Endometrial microvascular endothelial cells (primary cell): ENCODE results near the gene OGDH. TPM values are rescaled to one million over a fixed set of nuclear protein-coding genes. Genes with fewer than 3 reads are reported as not detected.

Experiments used
- in situ Hi-C: cut with HindIII; loops from 2 replicates; pipeline ENCODE4 v1.10.0; 2017; ENCODE audit warnings: low sequenced_read_pairs, low pct_unique_long_range_greater_than_20kb; ENCODE audit errors: inconsistent ontology term
- total RNA-seq: library from RNA; depleted of rRNA; stranded (reverse); fragments of >200 nt; gene quantifications from one replicate; pipeline ENCODE4 v1.2.3, GENCODE V29; 2015; ENCODE audit errors: inconsistent ontology term

OGDH gene
- total RNA-seq, 1 donor from 2014 or later: 116 TPM

GRCh38 chr7:44748045-44748947 is 141.9 kb downstream of the OGDH start, which contains the start of gene ZMIZ2:
TSS of gene ZMIZ2 (plus strand) at chr7:44748847. CDS start at chr7:44756250, 7,403 bp downstream.
- in situ Hi-C loops: no loop called here

- in situ Hi-C loops: no loop called here
These were observed 142.7 kb downstream of the OGDH start for GRCh38 chr7:44748948-44749731.

DNA sequence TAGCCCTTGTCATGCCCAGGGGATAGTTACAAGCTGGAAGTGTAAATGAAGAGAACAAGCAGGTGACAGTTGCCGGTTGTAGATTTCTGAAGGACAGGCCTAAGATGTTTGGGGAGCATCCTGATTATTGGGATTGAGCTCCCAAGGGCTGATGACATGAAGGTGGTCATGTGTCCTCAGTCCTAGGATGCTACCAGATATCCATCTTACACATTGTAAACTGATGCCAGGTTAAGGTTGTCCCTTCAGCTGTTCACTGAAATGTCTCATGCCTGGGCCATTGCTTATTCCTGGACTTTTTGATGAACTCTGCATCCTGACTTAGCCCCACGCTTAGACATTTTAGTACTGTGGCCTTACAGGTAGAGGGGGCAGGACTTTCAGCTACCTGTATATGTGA is 143.6 kb downstream of the OGDH start:
- in situ Hi-C loops: no loop called here

DNA sequence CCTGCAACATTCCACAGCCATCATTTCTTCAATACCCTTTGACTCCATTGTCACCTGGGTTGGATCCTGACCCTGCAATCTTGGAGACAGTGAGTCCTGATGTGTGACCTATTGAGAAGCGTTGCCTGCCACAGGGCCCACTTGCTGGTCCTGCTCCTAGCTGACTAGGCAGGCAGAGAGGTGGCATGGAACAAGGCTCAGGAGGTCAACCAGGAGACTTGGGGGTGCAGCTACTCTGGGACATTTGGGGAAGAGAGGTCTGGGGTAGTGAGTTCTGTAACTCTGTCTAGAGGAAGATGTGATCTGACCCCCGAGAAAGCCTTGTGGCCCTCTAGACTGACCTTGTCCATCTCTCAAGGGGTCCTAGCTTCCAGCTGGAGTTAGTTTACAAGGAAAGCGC is 144.0 kb downstream of the OGDH start:
- in situ Hi-C loops: no loop called here

- in situ Hi-C loops: no loop called here
These were observed 144.6 kb downstream of the OGDH start for GRCh38 chr7:44750921-44751571.

GRCh38 chr7:44752822-44753221 is 146.4 kb downstream of the OGDH start:
- in situ Hi-C loops: no loop called here

DNA sequence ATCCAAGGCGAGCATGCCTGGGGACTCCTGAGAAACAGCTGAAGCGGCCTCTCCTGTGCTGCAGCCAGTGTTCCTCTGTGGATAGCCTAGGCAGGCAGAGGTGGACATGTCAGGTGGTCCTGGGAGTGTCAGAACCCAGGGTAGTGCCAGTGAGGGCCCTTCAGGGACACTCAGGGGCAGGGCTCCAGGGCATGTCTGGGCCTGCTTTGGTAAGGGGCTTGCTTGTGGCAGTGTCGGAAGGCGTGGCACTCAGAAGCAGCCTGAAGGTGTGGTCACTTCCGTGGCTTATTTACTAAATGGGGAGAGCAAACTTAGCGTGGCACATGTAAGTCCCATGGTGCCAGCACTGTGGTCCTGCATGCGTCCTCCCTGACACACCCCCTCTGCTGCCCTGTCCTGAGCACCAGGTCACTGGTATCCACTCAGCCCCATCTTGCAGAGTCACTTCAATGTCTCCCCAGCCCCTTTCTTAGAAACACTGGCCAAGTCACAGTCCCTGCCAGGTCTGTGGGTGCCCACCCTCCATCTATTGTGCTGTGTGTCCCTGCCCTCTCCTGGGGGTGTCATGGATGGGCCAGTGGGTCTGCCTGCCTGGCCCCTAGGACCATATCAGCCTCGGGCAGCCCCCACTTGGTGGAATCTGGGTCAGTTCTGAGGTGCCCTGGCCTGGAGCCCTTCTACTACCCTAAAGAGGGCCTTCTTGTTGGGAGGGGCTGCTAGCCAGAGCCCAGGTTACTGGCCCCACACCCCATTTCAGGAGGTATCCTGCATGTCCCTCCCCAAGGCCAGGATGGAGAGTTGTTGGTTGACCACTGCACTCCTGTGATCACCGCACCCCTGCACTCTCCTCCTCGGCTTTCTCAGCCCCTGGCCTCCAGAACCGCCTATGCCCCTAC is 148.6 kb downstream of the OGDH start:
- in situ Hi-C loops: no loop called here

- in situ Hi-C loops: no loop called here
These were observed 149.5 kb downstream of the OGDH start for GRCh38 chr7:44755698-44756627.

DNA sequence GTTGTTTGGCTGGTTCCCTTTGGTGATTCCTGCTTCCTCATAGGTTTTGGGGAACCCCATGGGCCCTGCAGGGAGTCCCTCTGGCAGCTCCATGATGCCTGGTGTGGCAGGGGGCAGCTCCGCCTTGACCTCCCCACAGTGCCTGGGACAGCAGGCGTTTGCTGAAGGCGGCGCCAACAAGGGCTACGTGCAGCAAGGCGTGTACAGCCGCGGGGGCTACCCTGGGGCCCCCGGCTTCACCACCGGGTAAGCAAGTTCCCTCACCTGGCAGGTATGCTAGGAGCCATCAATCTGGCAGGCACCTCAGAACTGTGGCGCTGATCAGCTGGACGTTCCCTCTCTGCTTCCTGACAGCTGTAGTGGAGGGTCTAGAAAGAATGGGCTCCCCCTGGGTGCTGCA is 150.5 kb downstream of the OGDH start:
- in situ Hi-C loops: no loop called here

GRCh38 chr7:44757311-44757710 is 150.9 kb downstream of the OGDH start:
- in situ Hi-C loops: no loop called here

DNA sequence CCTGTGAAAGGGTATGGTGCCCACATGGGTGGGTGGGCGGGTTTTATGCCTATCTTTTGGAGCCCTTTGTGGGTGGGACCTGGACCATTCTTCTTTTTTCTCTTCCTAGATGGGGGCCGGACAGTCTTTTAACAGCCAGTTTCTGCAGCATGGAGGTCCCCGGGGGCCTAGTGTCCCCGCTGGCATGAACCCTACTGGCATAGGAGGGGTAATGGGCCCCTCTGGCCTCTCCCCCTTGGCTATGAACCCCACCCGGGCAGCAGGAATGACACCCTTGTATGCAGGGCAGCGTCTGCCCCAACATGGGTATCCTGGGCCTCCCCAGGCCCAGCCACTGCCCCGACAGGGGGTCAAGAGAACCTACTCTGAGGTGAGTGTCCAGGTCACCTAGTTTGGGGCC is 151.3 kb downstream of the OGDH start:
- in situ Hi-C loops: no loop called here

Other genes with a start within 250 kb of the OGDH start
- 89.1 TPM for gene NUDCD3, start 116.0 kb upstream of the OGDH start, total RNA-seq
- gene NPC1L1, start 65.3 kb upstream of the OGDH start, total RNA-seq: not detected
- 89.1 TPM for gene DDX56, start 32.7 kb upstream of the OGDH start, total RNA-seq
- gene TMED4, start 24.4 kb upstream of the OGDH start, total RNA-seq: 141 TPM
- gene ZMIZ2, start 142.2 kb downstream of the OGDH start, total RNA-seq: 25.4 TPM
- 4,454 TPM for gene PPIA, start 190.1 kb downstream of the OGDH start, total RNA-seq
- 181 TPM for gene H2AZ2, start 241.5 kb downstream of the OGDH start, total RNA-seq